MCF 10A (cell line): ENCODE results near the gene TMPRSS13. TPM values are rescaled to one million over a fixed set of nuclear protein-coding genes. Genes with fewer than 3 reads are reported as not detected.

ENCODE experiments used
- BruUV-seq: library from RNA; stranded (reverse); fragments of 400-500 nt; replicated peaks from 2 replicates; lab custom pipeline; 2021; lab: Mats Ljungman, UMichigan
- CTCF ChIA-PET: fragments of 300-600 bp; sonication (Branson Sonifier 250); formaldehyde crosslinking; extraction: SDS; loops from one replicate; lab custom pipeline; 2021; ENCODE audit warnings: antibody characterized with exemption, inconsistent platforms; lab: Yijun Ruan, JAX
- POLR2A ChIA-PET: fragments of 300-600, 350-650 bp; sonication (Branson Sonifier 250); formaldehyde crosslinking; extraction: SDS; loops from one replicate; lab custom pipeline; 2020; ENCODE audit warnings: antibody characterized with exemption, inconsistent platforms; lab: Yijun Ruan, JAX
- DNase-seq: peaks from one replicate; pipeline ENCODE4 v3.0.0-alpha.2; 2018; ENCODE audit not compliant: unreplicated experiment
- H3K27ac Mint-ChIP-seq: one replicate; pipeline ENCODE4 v1.8.0; 2022; ENCODE audit warnings: mild to moderate bottlenecking, low read depth, mixed read lengths; ENCODE audit not compliant: unreplicated experiment
- H3K27me3 Mint-ChIP-seq: one replicate; pipeline ENCODE4 v1.8.0; 2022; ENCODE audit warnings: mixed read lengths; ENCODE audit not compliant: insufficient read depth, unreplicated experiment
- H3K36me3 Mint-ChIP-seq: one replicate; pipeline ENCODE4 v1.8.0; 2022; ENCODE audit warnings: mild to moderate bottlenecking, moderate library complexity, mixed read lengths; ENCODE audit not compliant: insufficient read depth, unreplicated experiment
- H3K4me1 Mint-ChIP-seq: one replicate; pipeline ENCODE4 v1.8.0; 2022; ENCODE audit warnings: mixed read lengths; ENCODE audit not compliant: insufficient read depth, unreplicated experiment
- H3K4me3 Mint-ChIP-seq: one replicate; pipeline ENCODE4 v1.8.0; 2022; ENCODE audit warnings: mild to moderate bottlenecking, moderate library complexity, mixed read lengths; ENCODE audit not compliant: unreplicated experiment
- H3K9me3 Mint-ChIP-seq: one replicate; pipeline ENCODE4 v1.8.0; 2022; ENCODE audit warnings: mixed read lengths; ENCODE audit not compliant: unreplicated experiment
- CTCF ChIP-seq: fragments of 200-600 bp; IDR thresholded peaks from one replicate; pipeline ENCODE4 v1.8.0; 2022; ENCODE audit warnings: antibody characterized with exemption, mild to moderate bottlenecking; ENCODE audit not compliant: unreplicated experiment
- intact Hi-C: fragments of 100-400 bp; cut with micrococcal nuclease; formaldehyde crosslinking; loops from 2 replicates; pipeline ENCODE4 v1.14.1; 2022
- total RNA-seq: library from RNA; stranded (reverse); gene quantifications from 2 replicates; pipeline ENCODE4 v1.2.3, GENCODE V29; 2022

Gene TMPRSS13
- total RNA-seq, 1 experiment from 2014 or later: not detected

GRCh38 chr11:117934526-117935307 is 5.5 kb upstream of the TMPRSS13 start:
- no peaks in the 10 kb centered on the region for H3K4me1 Mint-ChIP-seq
- no peak for DNase-seq
- CTCF ChIA-PET: interaction anchor here (0.5 to 1.8 kb wide), 6 partner anchors 13 to 1303 kb away, joined by 3 to 7 read pairs (median 3); no protein-coding TSS in a partner anchor
- intact Hi-C loops: no loop called here
- H3K36me3 Mint-ChIP-seq: no peaks in the 10 kb centered on the region
- no peak for TF ChIP-seq CTCF
- no TSS peak for BruUV-seq
- no peak overlapping the region for H3K4me3 Mint-ChIP-seq
- POLR2A ChIA-PET: no interaction called here
- peaks cover 25% of the 10 kb centered on the region for H3K27me3 Mint-ChIP-seq
- H3K9me3 Mint-ChIP-seq: no peaks in the 10 kb centered on the region
- no peak overlapping the region for H3K27ac Mint-ChIP-seq

- no TSS peak for BruUV-seq
- no peaks in the 10 kb centered on the region for H3K36me3 Mint-ChIP-seq
- peaks cover 33% of the 10 kb centered on the region for H3K27me3 Mint-ChIP-seq
- POLR2A ChIA-PET: no interaction called here
- no peak for TF ChIP-seq CTCF
- no peak overlapping the region for H3K27ac Mint-ChIP-seq
- no peak overlapping the region for H3K4me3 Mint-ChIP-seq
- CTCF ChIA-PET: interaction anchor here (0.9 to 1.8 kb wide), 3 partner anchors 13 to 126 kb away, joined by 3 to 7 read pairs (median 5); no protein-coding TSS in a partner anchor
- H3K4me1 Mint-ChIP-seq: no peaks in the 10 kb centered on the region
- H3K9me3 Mint-ChIP-seq: no peaks in the 10 kb centered on the region
- intact Hi-C loops: no loop called here
- no peak for DNase-seq
These were observed 4.7 kb upstream of the TMPRSS13 start for GRCh38 chr11:117933930-117934329.

- Mint-ChIP-seq H3K36me3 (no peaks in the 10 kb centered on the region), H3K27ac (no peak overlapping the region), H3K9me3 (no peaks in the 10 kb centered on the region), H3K4me1 (no peaks in the 10 kb centered on the region), H3K4me3 (no peak overlapping the region), H3K27me3 (peaks cover 33% of the 10 kb centered on the region)
- BruUV-seq: no TSS peak
- no peak for DNase-seq
- CTCF ChIA-PET: interaction anchor here (0.9 kb wide), 1 partner anchor 115 kb away, joined by 3 read pairs; no protein-coding TSS in a partner anchor
- intact Hi-C loops: no loop called here
- no peak for TF ChIP-seq CTCF
- POLR2A ChIA-PET: no interaction called here
These were observed 4.3 kb upstream of the TMPRSS13 start for GRCh38 chr11:117933475-117933874.

GRCh38 chr11:117932947-117933346 is 3.7 kb upstream of the TMPRSS13 start:
- intact Hi-C loops: no loop called here
- BruUV-seq: no TSS peak
- no peak for DNase-seq
- Mint-ChIP-seq H3K36me3 (no peaks in the 10 kb centered on the region), H3K9me3 (no peaks in the 10 kb centered on the region), H3K27me3 (peaks cover 33% of the 10 kb centered on the region), H3K4me1 (no peaks in the 10 kb centered on the region), H3K4me3 (no peak overlapping the region), H3K27ac (no peak overlapping the region)
- ChIA-PET CTCF (interaction anchor here (1.2 kb wide), 1 partner anchor 125 kb away, joined by 4 read pairs; no protein-coding TSS in a partner anchor), POLR2A (no interaction called here)
- TF ChIP-seq CTCF: no peak
